ENCODE results near the gene RERE.
"Not testable (repeated sequence)": the region's sequence is repeated elsewhere in the genome, so short reads cannot be mapped to it uniquely, and the experiment has no call there.

The RERE gene

GRCh38 chr1:8595941-8596340 is 221.5 kb downstream of the RERE start:
- Histone ChIP-seq H3K9ac (ENCODE audit: low read length) (no peak overlapping the region), H3K9me2 (replicated peaks; ENCODE audit: insufficient read depth, low read length) (no peaks in the 10 kb centered on the region), H3K9me3 (ENCODE audit: insufficient read depth, low read length) (no peaks in the 10 kb centered on the region), H2AFZ (ENCODE audit: low read depth, low read length, severe bottlenecking) (no peak overlapping the region), H3K4me3 (ENCODE audit: insufficient read depth, low read length, poor library complexity, severe bottlenecking) (no peak overlapping the region), H3K36me3 (ENCODE audit: low read length) (no peaks in the 10 kb centered on the region), H4K20me1 (ENCODE audit: low read depth, low read length) (no peaks in the 10 kb centered on the region), H3K27ac (ENCODE audit: low read depth, low read length) (no peak overlapping the region), H3K4me2 (ENCODE audit: low read depth, low read length, poor library complexity, severe bottlenecking) (no peak overlapping the region), H3K79me2 (ENCODE audit: insufficient read depth, low read length) (no peaks in the 10 kb centered on the region), H3K27me3 (ENCODE audit: low read length) (no peaks in the 10 kb centered on the region), H3F3A (ENCODE audit: insufficient read depth) (no peaks in the 10 kb centered on the region)
- TF ChIP-seq EZH2phosphoT487 (conservative IDR thresholded peaks at IDR 0.05; ENCODE audit: low read length) (no peak), CTCF (IDR thresholded peaks at IDR 0.05; ENCODE audit: insufficient read depth, low read length, poor library complexity, severe bottlenecking) (no peak)

- no peak overlapping the region for H3K9ac ChIP-seq (ENCODE audit: low read length)
- no peak for TF ChIP-seq CTCF (IDR thresholded peaks at IDR 0.05; ENCODE audit: insufficient read depth, low read length, poor library complexity, severe bottlenecking)
- no peak for TF ChIP-seq EZH2phosphoT487 (conservative IDR thresholded peaks at IDR 0.05; ENCODE audit: low read length)
- no peaks in the 10 kb centered on the region for H3F3A ChIP-seq (ENCODE audit: insufficient read depth)
- no peak overlapping the region for H3K4me2 ChIP-seq (ENCODE audit: low read depth, low read length, poor library complexity, severe bottlenecking)
- no peak overlapping the region for H3K4me3 ChIP-seq (ENCODE audit: insufficient read depth, low read length, poor library complexity, severe bottlenecking)
- no peaks in the 10 kb centered on the region for H3K9me2 ChIP-seq (replicated peaks; ENCODE audit: insufficient read depth, low read length)
- H3K27ac ChIP-seq (ENCODE audit: low read depth, low read length), result no peak overlapping the region
- no peaks in the 10 kb centered on the region for H3K36me3 ChIP-seq (ENCODE audit: low read length)
- no peaks in the 10 kb centered on the region for H3K27me3 ChIP-seq (ENCODE audit: low read length)
- H2AFZ ChIP-seq (ENCODE audit: low read depth, low read length, severe bottlenecking), result no peak overlapping the region
- H3K9me3 ChIP-seq (ENCODE audit: insufficient read depth, low read length), result no peaks in the 10 kb centered on the region
- H4K20me1 ChIP-seq (ENCODE audit: low read depth, low read length), result no peaks in the 10 kb centered on the region
- no peaks in the 10 kb centered on the region for H3K79me2 ChIP-seq (ENCODE audit: insufficient read depth, low read length)
Observed at GRCh38 chr1:8595332-8595731, 222.1 kb downstream of the RERE start.

GRCh38 chr1:8593292-8593691 is 224.1 kb downstream of the RERE start:
- H3K9ac ChIP-seq (ENCODE audit: low read length); H2AFZ ChIP-seq (ENCODE audit: low read depth, low read length, severe bottlenecking); H3K36me3 ChIP-seq (ENCODE audit: low read length); H3K9me2 ChIP-seq (replicated peaks; ENCODE audit: insufficient read depth, low read length); H3K27ac ChIP-seq (ENCODE audit: low read depth, low read length); H3K4me3 ChIP-seq (ENCODE audit: insufficient read depth, low read length, poor library complexity, severe bottlenecking); H3K4me2 ChIP-seq (ENCODE audit: low read depth, low read length, poor library complexity, severe bottlenecking); H3F3A ChIP-seq (ENCODE audit: insufficient read depth); H3K9me3 ChIP-seq (ENCODE audit: insufficient read depth, low read length); H3K27me3 ChIP-seq (ENCODE audit: low read length); H4K20me1 ChIP-seq (ENCODE audit: low read depth, low read length); H3K79me2 ChIP-seq (ENCODE audit: insufficient read depth, low read length): not testable (repeated sequence)

GRCh38 chr1:8591569-8591968 is 225.9 kb downstream of the RERE start:
- Histone ChIP-seq H4K20me1 (ENCODE audit: low read depth, low read length) (no peaks in the 10 kb centered on the region), H2AFZ (ENCODE audit: low read depth, low read length, severe bottlenecking) (no peak overlapping the region), H3K9me2 (replicated peaks; ENCODE audit: insufficient read depth, low read length) (no peaks in the 10 kb centered on the region), H3K9me3 (ENCODE audit: insufficient read depth, low read length) (no peaks in the 10 kb centered on the region), H3F3A (ENCODE audit: insufficient read depth) (no peaks in the 10 kb centered on the region), H3K4me2 (ENCODE audit: low read depth, low read length, poor library complexity, severe bottlenecking) (no peak overlapping the region), H3K79me2 (ENCODE audit: insufficient read depth, low read length) (no peaks in the 10 kb centered on the region), H3K36me3 (ENCODE audit: low read length) (no peaks in the 10 kb centered on the region), H3K27ac (ENCODE audit: low read depth, low read length) (no peak overlapping the region), H3K4me3 (ENCODE audit: insufficient read depth, low read length, poor library complexity, severe bottlenecking) (no peak overlapping the region), H3K9ac (ENCODE audit: low read length) (no peak overlapping the region), H3K27me3 (ENCODE audit: low read length) (no peaks in the 10 kb centered on the region)
- TF ChIP-seq CTCF (IDR thresholded peaks at IDR 0.05; ENCODE audit: insufficient read depth, low read length, poor library complexity, severe bottlenecking), result no peak
- no peak for TF ChIP-seq EZH2phosphoT487 (conservative IDR thresholded peaks at IDR 0.05; ENCODE audit: low read length)

Measured in SU-DHL-6 (cell line).